Superior temporal gyrus (tissue), 1 donor: Measurements from ENCODE around the gene SLC26A1.

Source experiments
- DNase-seq: peaks from one replicate; pipeline ENCODE4 v3.0.0-alpha.2; 2016; ENCODE audit errors: extremely low spot score

The SLC26A1 gene

DNA sequence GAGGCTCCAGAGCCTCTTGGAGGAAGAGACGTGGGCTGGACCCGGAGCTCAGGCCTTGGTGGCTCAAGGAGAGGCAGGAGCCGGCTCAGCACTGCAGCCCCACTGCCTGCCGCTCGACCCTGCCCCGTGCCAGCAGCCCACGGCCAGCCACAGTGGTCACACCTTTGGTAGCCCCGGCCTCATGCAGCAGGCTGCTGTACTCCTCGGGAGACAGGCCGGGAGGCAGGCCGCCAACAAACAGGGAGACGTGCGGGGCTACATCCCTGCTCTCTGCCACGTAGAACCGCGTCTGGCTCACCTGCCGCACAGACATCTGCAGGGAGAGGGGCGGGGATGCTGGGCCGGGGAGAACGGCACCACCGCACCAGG lies 27.5 kb downstream of the SLC26A1 start:
- no peak for DNase-seq

DNA sequence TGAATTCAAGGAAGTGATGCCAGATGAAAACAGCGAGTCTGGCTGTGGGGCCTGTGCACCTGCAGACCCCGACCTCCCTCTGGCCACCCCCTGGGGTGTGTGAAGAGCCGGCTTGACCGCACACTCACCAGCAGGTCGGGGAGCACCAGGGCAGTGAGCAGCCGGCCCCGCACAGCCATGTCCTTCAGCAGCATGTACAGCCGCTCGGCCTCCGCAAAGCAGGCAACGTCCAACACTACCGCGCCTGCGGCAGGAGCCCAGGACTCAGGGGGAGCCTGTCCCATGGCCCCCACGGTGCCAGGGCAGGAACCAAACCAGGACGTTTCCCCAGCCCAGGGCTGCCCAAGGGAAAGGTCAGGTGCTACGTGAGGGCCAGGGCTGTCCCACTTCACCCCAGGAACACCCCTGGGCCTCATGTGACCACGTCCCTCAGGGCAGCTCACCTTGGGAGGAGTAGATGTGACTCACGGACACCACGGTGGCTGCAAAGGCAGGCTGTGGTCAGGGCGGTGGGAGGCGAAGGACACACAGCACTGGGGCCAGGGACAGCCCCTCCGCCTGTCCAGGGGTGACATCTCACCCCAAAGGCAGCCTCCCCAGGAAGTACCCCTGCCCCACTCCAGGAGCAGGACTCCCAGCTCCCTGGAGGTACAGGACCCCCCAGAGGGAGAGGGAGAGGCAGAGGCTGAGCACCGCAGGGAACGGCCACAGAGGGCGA lies 28.0 kb downstream of the SLC26A1 start:
- DNase-seq: no peak

DNA sequence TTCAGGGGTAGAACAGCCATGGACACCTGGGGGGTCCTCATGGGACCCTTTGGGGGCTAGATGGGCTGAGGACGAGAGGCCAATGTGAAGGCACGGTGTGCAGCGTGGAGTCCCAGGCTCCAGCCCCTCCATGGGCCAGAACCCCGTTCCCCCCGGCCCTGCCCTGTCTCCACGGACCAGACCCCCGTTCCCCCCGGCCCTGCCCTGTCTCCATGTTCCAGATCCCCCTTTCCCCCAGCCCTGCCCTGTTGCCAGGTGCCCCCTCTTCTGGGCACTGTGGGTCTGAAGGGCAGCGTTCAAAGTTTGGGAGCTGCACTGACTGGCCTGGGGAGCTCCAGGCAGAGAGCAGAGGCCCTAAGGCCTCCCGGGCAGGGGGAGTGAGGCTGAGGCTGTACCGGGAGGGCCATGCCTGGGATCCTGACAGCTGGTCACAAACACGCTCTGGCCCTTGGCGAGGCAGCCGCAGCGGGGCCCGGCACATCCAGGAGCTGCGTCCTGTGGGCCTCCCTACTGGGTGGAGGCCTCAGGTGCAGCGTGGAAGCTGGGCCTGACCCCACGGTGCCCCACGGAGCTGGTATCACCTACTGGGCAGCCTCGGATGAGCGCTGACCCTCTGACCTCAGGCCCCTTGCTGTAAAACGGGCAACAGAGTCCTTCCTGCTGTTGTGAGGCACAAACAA lies 28.7 kb downstream of the SLC26A1 start:
- DNase-seq: no peak

DNA sequence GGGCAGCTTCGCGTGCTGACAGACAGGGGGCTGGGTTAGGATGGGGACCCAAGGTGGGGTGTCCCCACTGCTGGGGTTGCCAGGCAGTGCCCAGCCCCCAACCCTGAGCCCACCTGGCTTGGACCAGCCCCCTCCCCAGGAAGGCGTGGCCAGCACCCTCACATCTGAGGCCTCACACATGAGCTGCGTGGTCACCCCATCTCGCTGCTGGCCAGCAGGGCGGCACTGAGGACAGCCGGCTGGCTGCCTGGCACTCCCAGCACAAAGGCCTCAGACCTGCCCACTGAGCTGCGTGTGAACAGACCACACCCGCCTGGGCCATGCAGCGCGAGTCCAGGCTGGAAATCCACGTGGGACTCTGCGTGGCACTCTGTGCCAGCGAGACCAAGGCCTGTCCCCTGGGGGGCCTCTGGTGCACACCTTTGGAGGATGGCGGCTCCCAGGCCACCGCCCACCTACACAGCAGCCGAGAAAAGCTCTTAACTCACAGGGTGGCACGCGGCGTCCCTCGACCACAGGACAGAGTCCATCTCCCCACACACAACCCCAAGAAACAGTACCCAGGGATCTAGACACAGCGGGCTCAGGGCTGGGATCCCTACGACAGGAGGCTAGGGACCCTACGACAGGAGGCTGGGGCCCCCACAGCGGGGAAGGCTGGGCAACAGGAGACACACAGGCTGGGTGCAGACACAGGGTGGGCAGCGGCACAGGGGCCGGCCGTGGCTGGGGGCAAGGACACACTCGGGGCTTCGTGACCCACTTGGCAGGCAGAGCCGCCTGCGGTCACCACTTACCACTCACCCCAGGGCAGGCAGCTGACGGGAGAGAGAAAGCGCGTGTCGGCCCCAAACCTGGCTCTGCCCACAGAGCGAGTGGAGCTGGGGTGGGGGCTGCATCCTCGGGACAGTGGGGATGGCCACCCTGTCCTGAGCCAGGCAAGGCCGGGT lies 29.7 kb downstream of the SLC26A1 start:
- no peak for DNase-seq

DNA sequence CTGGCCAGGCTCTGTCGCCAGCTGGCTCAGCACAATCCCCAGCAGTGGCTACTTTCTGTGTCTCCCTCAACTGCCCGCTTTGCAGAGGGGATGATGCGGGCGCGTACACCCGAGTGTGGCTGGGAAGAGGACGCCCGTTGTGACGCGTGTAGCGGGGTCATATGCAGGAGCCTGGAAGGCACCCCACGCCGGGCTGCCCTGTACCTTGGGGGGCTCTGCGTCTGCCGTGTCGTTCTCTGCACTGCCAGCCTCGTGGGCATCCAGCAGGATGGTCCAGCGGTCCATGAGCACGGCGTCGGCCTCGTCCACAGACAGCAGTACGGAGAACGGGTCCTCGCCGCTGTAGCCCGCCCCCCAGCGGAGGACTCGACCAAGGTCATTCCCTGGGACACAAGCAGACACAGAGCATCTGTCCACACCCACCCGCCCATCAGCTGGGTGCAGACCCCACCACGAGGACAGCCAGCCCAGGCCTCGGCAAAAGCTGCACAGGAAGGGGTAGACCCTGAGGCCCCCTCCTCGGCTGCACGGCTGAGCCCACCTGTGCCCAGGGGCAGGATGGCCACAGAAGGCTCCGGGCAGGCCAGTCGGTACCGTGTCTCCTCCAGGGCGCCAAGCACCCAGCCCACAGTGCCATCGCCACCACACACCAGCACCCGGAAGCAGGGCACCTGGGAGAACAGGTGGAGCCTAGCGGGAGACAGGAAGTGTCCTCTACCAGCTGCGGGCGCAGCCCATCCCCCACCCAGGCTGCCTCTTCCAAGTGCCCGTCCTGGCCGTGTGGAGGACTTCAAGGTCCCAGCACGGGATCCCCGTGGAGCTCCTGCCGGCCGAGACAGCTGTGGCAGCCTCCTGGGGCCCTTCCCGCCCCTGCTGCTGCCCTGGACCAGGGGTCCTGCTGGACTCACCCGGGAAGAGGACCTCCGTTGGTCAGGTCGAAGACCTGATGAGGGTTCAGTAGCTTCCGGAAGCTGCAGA lies 30.7 kb downstream of the SLC26A1 start:
- DNase-seq: no peak

DNA sequence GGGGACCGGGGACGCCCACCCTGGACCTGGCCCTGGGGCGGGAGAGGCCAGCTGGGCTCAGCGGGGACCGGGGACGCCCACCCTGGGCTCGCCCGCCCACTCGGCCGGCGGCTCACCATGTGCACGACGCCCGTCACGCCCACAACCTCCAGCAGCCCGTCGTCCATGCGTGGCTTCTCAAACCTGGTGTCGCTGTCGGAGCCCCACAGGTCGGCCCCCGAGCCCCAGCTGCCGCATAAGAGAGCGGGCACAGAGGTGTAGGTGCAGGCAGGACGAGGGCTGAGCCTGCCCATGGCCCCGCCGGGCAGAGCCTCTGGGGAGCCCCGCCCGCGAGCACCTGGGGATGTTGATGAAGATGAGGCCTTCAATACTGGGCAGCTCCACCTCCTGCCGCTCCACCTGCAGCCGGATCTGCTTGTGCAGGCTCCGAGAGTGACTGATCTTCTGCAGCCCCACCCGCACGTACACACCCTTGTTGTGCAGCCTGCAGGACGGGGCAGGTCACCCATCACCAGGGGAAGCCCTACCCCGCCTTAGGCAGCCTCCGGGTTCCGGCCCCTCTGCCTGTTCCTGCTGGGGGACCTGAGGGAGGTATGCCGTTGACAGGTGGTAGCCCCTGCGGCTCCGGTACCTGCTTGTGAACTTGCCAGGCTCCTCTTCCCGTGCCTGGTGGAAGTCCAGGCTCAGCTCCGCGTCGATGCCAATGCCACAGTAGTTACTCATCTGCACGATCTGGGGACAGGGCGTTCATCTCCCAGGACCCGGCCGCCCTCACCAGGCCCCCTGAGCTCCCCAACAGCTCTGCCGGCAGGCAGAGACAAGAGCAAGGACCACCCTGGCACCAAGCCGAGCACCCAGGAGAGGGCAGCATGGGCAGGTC lies 31.6 kb downstream of the SLC26A1 start:
- no peak for DNase-seq

DNA sequence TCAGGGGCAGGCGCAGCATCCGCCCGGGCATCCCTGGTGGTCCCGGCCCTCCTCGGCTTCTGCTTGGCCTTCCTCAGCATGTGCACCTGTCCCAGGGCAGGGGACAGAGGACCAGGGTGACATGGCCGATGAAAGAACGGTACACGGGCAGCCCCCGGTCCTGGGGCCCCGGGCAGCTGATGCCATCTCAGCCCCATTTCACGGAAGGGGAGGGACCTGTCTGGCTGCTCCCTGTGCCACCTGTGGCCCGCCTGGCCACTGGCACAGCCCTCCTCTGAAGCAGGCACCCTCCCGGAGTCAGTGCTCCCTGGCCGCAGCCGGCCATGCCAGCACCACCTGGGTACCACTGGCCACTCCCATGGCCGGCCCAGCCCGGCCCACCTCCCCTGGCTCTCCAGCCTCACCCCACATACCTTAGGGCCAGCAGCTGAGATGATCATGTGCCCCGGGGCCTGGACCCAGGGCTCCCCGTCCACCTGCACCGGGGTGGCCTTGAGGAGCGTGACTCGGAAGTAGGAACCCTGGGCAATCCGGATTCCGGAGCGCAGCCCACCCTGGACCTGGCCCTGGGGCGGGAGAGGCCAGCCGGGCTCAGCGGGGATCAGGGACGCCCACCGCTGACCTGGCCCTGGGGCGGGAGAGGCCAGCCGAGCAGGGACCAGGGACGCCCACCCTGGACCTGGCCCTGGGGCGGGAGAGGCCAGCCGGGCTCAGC lies 32.4 kb downstream of the SLC26A1 start:
- no peak for DNase-seq

DNA sequence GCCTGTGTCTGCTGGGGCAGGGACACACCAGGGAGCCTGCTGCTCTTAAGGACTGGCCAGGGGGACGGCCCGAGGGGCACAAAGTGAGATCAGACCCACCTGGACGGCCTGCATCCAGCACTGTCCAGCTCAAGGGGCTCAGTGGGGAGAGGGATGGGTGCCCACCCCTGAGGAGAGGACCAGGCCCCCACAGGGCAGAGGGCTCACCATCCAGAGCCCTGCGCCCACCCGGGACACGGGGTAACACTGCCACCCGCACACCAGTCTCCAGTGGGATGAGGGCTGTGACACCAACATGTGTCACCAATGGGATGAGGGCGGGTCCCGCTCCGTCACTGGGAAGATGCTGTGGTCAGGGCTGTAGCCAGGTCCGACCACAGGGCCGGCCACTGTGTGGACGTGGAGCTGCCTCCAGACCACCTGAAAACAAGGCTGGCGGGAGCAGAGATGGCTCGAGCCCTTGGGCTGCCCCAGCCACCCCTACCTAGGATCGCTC lies 33.0 kb downstream of the SLC26A1 start:
- DNase-seq: no peak

DNA sequence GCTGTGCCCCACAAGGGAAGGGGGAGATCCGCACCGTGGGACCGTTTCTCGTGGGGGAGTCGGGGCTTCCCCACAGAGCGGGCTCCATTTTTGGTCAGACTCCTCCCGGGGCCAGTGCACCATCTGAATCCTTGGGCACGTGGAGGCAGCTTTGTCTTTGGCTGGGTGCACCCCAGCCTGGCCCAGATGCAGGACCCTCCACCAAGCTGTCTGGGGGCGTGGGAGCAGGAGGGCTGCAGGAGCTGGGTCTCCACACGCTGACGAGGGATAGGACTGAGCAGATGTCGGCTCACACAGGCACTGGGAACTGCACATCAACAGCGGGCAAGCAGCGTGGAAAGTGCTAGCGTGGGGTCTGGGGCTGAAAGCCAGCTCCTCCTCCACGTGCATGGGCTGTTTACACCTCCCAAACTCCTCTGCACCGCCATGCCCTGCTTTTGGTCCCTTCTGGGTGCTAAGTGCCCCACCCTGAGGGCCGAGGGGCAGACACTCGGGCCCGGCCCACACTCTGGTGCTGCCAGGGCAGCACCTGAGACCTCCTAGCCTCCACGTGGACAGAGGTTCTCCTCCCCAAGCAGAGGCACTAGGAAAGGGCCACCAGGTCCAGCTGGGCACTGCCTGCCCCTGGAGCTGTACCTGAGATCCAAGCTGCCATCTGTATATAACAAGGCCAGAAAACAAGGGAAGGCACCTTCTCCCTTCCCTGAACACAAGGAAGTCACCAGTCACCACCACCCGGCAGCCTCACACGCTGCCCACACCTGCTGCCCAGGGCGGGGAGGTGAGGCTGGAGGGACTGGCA lies 33.7 kb downstream of the SLC26A1 start:
- no peak for DNase-seq

DNA sequence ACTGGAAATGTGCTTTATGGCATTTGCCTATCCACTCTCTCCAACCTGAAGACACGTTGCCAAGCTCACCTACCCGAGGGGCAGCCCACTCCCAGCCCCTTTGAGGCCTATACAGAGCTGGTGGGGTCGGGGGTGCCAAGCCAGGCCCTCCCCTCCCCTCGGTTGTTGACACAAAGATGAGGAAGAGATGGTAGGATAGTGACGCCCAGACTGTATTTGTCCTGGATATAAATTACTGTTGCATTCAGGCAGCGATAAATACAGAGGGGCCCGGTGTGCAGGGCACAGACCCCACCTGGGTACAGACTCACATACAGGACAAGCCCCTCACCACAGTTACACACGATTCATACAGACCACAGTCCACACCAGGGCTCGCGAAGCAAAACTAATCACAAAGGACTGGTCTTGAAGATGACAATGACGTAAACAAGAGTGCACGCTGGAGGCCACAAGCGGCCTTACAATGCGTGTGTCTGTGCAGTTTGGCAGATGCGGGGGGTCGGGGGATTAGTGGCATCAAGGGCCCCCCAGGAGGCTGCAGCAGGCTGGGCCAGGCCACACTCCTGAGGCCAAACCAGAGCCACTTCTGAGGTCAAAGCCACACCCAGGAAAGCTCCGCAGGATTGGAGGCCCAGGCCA lies 34.4 kb downstream of the SLC26A1 start:
- no peak for DNase-seq

DNA sequence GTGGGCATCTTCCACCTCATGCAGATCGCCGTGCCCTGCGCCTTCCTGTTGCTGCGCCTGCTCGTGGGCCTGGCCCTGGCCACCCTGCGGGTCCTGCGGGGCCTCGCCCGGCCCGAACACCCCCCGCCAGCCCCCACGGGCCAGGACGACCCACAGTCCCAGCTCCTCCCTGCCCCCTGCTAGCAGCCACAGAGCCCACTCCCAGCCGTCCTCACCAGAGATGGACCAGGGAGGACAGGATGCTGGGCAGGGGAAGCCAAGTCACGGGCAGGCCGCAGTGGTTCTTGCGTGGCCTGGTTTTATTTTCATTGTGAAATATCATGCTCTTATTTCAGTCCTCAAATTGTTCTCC lies 34.9 kb downstream of the SLC26A1 start:
- no peak for DNase-seq

DNA sequence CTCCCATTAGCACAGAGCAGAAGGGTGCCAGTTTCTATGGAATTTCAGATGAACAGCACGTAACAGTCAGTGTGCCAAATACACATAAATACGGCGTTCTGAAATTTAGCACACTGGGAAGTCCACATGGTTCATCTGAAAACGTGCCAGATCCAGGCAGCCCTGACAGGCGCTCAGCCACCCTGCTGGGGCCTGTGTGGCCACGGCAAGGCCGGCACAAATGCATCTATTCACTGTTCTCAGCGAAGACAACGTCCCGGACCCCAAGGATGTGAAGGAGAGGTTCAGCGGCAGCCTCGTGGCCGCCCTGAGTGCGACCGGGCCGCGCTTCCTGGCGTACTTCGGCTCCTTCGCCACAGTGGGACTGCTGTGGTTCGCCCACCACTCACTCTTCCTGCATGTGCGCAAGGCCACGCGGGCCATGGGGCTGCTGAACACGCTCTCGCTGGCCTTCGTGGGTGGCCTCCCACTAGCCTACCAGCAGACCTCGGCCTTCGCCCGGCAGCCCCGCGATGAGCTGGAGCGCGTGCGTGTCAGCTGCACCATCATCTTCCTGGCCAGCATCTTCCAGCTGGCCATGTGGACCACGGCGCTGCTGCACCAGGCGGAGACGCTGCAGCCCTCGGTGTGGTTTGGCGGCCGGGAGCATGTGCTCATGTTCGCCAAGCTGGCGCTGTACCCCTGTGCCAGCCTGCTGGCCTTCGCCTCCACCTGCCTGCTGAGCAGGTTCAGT lies 35.5 kb downstream of the SLC26A1 start:
- DNase-seq: no peak

DNA sequence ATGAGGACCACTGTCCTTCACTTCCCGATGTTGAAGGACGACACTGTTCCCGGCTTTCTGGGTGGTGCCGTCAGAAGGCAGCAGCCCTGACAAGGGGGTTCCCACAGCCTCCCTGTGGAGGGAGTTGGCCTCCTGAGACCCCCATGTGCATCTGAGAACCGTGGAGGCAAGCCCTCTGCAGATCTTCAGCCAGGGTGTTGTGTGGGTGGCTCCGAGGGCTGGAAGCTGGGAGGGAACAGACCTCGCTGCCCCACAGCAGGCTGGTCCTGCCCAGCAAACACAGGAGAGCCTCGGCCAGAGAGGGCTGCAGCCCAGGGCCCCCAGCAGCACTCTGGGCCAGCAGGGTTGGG lies 36.0 kb downstream of the SLC26A1 start:
- DNase-seq: no peak

DNA sequence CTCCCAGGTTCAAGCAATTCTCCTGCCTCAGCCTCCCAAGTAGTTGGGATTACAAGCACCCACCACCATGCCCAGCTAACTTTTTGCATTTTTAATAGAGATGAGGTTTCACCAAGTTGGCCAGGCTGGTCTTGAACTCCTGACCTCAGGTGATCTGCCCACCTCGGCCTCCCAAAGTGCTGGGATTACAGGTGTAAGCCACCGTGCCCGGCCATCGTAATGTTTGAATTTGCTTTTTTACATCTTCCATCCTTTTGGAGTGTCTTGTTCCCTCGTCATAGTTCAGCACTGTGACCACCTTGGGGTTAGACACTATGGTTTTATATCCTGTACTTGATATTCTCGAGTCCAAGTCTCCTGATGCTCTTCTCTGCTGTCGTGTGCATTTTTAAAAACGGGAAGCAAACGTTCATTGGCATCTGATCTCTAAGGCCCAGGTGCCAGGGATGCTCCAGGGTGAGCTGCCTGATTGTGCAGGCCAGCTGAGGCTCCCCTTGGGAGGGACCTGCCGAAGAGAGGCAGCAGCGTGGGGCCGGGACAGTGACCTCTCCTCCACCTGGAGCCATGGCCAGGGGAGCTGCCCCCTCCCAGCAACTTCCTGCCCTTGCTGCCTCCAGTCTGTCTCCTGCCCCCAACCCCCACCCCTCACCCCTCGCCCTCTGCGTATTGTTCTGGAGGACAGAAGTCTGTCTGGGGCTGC lies 36.5 kb downstream of the SLC26A1 start:
- DNase-seq: no peak

DNA sequence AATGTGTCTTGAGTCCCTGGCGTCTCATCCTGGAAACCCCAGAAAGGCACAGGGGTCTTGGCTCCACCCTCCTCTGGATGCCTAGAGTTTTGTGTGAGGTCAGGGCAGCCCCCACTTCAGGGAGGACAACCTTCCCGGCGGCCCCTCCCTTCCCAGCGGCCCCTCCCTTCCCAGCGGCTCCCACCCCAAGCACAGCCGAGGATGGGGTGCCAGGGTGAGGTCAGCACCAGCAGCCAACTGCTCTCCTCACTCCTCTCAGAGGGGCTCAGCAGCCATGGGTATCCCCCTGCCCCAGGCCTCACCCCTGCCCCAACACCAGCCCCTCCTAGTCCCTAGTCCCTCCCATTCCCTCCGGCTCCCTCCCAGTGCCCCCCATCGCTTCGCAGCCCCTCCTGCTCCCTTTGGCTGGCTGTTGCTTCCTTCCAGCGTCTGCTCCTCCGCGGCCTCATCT lies 37.2 kb downstream of the SLC26A1 start:
- no peak for DNase-seq

DNA sequence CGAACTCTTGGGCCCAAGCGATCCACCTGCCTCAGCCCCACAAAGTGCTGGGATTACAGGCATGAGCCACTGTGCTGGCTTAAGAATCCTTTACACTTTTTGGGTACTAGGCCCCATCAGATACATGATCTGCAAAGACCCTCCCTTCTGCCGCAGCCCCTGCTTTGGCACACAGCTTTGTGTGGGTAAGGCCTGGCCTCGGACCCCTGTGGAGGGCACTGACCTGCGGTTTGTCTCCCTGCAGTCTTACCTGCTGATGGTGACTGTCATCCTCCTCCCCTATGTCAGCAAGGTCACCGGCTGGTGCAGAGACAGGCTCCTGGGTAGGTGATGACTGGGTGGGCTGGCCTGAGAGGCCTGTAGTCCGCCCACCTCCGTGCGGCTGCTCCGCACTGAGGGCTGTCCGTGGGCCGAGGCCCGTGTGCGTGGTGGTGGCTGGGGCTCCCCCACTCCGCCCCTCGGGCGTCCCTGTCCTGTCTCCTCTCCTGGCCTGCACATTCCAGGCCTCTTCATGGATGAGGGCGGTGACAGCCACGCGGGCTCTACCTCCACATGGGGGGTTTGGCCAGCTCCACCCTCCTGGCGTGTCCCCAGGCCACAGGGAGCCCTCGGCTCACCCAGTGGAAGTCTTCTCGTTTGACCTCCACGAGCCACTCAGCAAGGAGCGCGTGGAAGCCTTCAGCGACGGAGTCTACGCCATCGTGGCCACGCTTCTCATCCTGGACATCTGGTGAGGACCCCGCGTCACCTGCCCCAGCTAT lies 37.9 kb downstream of the SLC26A1 start:
- no peak for DNase-seq
